SU-DHL-6 (cell line): ENCODE results near the gene ENOX1.

Experiments
- EZH2phosphoT487 ChIP-seq: fragments of 200-600 bp; sonication (generic), shearing (Covaris generic); conservative IDR thresholded peaks from 2 replicates; pipeline ENCODE4 v1.6.1; 2018; ENCODE audit warnings: mild to moderate bottlenecking, antibody characterized with exemption, low read length, moderate library complexity, mixed read lengths
- TF ChIP-seq, protein P1 (sequence below): fragments of 200-600 bp; sonication (generic); IDR thresholded peaks from one replicate; pipeline ENCODE4 v1.5.1; 2017; ENCODE audit warnings: antibody characterized with exemption, mild to moderate bottlenecking, low read length, moderate library complexity; ENCODE audit not compliant: insufficient read depth, poor library complexity, severe bottlenecking

- TF ChIP-seq, protein P1, sequence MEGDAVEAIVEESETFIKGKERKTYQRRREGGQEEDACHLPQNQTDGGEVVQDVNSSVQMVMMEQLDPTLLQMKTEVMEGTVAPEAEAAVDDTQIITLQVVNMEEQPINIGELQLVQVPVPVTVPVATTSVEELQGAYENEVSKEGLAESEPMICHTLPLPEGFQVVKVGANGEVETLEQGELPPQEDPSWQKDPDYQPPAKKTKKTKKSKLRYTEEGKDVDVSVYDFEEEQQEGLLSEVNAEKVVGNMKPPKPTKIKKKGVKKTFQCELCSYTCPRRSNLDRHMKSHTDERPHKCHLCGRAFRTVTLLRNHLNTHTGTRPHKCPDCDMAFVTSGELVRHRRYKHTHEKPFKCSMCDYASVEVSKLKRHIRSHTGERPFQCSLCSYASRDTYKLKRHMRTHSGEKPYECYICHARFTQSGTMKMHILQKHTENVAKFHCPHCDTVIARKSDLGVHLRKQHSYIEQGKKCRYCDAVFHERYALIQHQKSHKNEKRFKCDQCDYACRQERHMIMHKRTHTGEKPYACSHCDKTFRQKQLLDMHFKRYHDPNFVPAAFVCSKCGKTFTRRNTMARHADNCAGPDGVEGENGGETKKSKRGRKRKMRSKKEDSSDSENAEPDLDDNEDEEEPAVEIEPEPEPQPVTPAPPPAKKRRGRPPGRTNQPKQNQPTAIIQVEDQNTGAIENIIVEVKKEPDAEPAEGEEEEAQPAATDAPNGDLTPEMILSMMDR: no peak
- TF ChIP-seq EZH2phosphoT487: no peak
Measured at GRCh38 chr13:43377973-43378372, 408.8 kb downstream of the ENOX1 start.
